ENCODE results near the gene RHOBTB3.

RHOBTB3 gene

DNA sequence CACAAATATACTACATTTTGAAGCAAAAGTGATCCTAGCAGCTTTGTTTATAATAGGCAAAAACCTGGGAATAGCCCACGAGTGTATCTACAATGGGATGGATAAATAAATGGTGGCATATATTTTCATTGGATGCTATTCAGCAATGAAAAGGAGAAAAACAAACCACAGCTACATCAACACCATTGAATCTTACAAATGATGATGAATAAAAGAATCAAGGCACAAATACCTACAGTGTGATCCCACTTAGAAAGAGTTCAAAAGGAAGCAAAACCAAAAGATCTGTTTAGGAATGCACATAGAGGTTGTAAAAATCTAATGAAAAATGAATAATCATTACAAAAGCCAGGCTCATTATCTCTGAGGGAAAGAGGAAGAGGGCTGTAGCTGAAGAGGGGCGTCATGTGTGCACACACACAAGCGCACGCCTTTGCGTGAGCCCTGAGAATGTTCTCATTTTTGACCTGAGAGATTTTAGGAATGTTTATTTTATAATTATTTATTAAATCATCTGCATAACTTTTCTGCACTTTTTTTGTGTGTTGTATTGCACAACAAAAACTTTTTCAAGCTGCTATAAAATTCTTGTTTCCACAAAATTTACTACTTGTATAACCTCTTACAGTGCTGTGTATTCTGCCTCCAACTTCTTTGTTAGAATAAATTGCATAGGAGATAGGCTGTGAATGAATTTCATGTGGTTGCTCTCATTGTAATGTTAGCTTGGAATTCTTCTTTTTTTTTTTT is 5.9 kb upstream of the RHOBTB3 start:
- TF ChIP-seq, protein P1, sequence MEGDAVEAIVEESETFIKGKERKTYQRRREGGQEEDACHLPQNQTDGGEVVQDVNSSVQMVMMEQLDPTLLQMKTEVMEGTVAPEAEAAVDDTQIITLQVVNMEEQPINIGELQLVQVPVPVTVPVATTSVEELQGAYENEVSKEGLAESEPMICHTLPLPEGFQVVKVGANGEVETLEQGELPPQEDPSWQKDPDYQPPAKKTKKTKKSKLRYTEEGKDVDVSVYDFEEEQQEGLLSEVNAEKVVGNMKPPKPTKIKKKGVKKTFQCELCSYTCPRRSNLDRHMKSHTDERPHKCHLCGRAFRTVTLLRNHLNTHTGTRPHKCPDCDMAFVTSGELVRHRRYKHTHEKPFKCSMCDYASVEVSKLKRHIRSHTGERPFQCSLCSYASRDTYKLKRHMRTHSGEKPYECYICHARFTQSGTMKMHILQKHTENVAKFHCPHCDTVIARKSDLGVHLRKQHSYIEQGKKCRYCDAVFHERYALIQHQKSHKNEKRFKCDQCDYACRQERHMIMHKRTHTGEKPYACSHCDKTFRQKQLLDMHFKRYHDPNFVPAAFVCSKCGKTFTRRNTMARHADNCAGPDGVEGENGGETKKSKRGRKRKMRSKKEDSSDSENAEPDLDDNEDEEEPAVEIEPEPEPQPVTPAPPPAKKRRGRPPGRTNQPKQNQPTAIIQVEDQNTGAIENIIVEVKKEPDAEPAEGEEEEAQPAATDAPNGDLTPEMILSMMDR (conservative IDR thresholded peaks at IDR 0.05; ENCODE audit: low read depth, low read length) = no peak
- no peak for DNase-seq (ENCODE audit: low read depth)

DNA sequence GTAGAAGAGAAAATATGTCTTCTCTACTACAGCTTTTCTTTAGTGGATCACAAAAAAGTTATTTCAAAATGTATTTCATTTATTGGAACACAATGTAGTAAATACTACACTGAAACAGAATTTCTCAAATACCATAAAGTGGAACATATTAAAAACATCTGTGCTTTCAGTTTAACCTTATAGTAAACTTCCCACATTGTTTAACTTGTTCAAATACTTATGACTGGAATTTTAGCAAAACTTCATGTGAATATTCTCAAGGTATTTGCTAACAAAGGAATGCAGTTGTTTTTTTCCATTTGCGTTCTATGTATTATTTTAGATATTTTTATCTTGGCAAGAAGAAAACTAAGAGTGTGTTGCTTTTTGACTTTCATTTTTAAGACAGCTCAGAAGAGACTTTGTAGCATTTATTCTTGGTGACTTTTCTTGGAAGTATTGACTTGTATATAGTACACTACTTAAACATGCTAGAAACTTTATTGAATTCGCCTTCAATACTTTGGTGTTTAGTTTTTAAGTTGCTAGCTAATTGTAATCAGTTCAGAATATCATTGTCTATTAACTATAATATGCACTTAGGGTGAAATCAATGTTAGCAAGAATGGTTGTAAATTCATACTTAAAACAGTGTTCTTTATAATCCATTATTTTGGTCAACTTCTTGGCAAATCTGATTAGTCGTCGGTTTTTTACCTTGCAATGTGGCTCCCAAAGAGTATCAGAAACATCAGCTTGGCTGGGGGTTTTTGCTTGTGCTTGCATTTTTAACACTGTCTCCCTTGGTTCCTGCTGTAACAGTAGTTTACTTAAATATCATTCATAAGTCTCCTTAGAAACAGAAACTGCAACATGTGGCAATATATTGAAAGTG is 5.0 kb upstream of the RHOBTB3 start:
- TF ChIP-seq, protein P1 (conservative IDR thresholded peaks at IDR 0.05; ENCODE audit: low read depth, low read length) = no peak
- H3K4me3 ChIP-seq (ENCODE audit: low read depth, low read length) = no peak overlapping the region
- DNase-seq (ENCODE audit: low read depth) = peak; percentile 74

More for the DNA sequence above, 5.9 kb upstream of the RHOBTB3 start:
- no peak overlapping the region for H3K4me3 ChIP-seq (ENCODE audit: low read depth, low read length)

DNA sequence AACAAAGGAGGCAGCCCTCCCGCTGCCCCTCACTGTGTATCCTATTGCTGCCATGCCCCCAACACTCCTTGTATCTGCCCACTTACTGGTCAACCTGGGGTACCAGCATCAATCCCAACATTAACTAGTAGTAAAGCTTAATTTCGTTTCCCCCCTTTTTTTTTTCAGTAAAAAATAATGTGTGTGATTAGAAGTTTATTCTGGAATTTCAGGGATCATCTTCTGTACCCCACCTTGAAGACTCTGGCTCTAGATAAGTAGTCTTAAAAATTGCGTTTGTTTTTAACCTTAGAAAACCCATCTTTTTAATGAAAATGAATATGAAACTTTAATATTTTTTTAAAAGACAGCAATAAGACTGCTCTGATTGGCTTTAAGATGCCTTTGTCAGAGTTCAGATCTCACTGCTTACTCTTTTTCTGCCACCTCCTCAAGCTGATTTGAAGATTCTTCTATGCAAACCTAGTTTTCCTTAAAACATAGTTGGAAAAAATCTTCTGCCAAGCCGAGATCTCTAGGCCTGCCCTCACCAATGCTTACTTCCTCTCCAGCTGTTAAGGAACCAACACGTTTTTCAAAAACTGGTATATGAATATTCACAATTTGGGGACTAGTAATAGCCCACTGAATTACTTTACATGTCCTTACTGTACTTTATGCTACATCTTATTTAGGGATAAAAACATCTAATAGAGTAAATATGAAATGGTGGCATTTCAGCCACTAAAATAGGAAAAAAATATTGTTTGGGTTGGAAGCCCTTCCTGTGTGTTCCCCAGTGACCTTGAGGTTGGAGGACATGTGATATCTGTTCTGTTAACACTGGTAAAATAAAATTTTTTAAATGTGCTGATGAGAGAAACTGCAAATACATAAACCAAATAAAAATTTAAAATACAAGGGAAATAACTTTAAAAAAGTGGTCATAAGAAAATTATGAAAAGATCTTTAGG is 4.0 kb upstream of the RHOBTB3 start:
- no peak overlapping the region for H3K4me3 ChIP-seq (ENCODE audit: low read depth, low read length)
- TF ChIP-seq, protein P1 (conservative IDR thresholded peaks at IDR 0.05; ENCODE audit: low read depth, low read length) = no peak

DNA sequence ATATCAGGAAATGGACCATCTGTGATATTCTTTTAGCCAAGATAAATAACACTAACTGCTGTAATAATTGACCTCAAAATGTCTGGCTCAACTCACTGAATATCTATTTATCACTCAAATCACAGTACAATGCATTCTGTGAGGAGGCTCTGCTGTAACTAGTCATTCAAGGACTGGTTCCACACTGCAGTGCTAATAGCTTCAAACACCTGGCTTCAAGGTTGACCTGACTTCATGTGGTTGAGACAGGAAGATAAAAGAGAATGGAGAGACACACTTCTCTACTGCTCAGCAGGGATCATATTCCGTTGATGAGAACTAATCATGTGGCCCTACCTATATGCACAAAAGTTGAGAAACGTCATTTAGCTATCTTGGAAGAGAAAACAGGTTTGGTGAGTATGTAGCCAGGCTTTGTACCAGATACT is 3.4 kb upstream of the RHOBTB3 start:
- peak; percentile 52 for DNase-seq (ENCODE audit: low read depth)
- TF ChIP-seq, protein P1 (conservative IDR thresholded peaks at IDR 0.05; ENCODE audit: low read depth, low read length) = no peak
- no peak overlapping the region for H3K4me3 ChIP-seq (ENCODE audit: low read depth, low read length)

More for the DNA sequence above, 4.0 kb upstream of the RHOBTB3 start:
- no peak for DNase-seq (ENCODE audit: low read depth)

DNA sequence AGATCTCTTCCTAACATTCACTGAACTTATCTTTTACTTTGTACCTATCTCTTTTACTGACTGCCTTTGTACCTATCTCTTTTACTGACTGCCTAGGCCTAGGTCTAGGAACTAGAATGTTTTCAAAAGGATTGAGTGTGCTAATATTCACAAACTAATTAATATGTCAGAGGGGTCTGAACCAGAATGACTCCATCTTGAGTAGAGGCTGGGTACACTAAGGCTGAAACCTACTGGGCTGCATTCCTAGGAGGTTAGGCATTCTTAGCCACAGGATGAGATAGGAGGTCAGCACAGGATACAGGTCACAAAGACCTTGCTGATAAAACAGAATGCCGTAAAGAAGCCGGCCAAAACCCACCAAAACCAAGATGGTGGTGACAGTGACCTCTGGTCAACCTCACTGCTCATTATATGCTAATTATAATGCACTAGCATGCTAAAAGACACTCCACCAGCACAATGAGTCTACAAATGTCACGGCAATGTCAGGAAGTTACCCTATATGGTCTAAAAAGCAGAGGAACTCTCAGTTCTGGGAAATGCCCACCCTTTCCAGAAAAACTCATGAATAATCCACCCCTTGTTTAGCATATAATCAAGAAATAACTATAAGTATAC is 2.5 kb upstream of the RHOBTB3 start:
- TF ChIP-seq, protein P1 (conservative IDR thresholded peaks at IDR 0.05; ENCODE audit: low read depth, low read length) = no peak
- DNase-seq (ENCODE audit: low read depth) = no peak
- H3K4me3 ChIP-seq (ENCODE audit: low read depth, low read length) = no peak overlapping the region
